Measurements from ENCODE around the gene BMS1. TPM values are rescaled to one million over a fixed set of nuclear protein-coding genes. Genes with fewer than 3 reads are reported as not detected.
A peak's percentile ranks its signal among the peaks of the same experiment; 100 is the strongest.

BMS1 gene
- total and polyA plus RNA-seq, 2 of the 13 experiments (the other 11 are each of a cell fraction or from before 2014, with no cell fraction given), result 3.9 to 25.2 TPM

- H3K9ac ChIP-seq (ENCODE audit: insufficient read depth, low read depth, low read length), result no peak overlapping the region
- H3K36me3 ChIP-seq (replicated peaks in 1 of 2; ENCODE audit: control insufficient read depth in 1 of 2, insufficient read depth in 2 of 2, low read length in 2 of 2), result no peaks in the 10 kb centered on the region
- H3K27me3 ChIP-seq (ENCODE audit: control insufficient read depth in 1 of 2, insufficient read depth in 2 of 2, low read length in 2 of 2), result peaks cover 7 to 19% of the 10 kb centered on the region in 2 experiments; a peak in 3 of 5 replicates
- FAIRE-seq (no peak), ATAC-seq (no peak; the same call in 2 of the 3 replicates), DNase-seq (ENCODE audit: low spot score) (no peak)
- no peaks in the 10 kb centered on the region for H3K79me2 ChIP-seq (ENCODE audit: insufficient read depth, low read length)
- H3K4me1 ChIP-seq (ENCODE audit: insufficient read depth, low read length), result no peaks in the 10 kb centered on the region
- CTCF ChIA-PET (ENCODE audit: low intra/inter-chr PET ratio, low total read pairs), result no interaction called here
- POLR2A ChIA-PET, result no interaction called here
- intact Hi-C loops (cut with micrococcal nuclease; ENCODE audit: unreplicated experiment) (no loop called here), in situ Hi-C loops (cut with HindIII; ENCODE audit: extremely low pct_ligation_motif_present, low pct_unique_long_range_greater_than_20kb) (no loop called here)
- no CpG with 5 or more reads among the region's 4 CpGs for WGBS (ENCODE audit: low lambda C conversion rate)
- peaks cover 6% of the 10 kb centered on the region; the same call in 1 of the 2 replicates for H3K9me3 ChIP-seq (ENCODE audit: low read length)
- no peak overlapping the region for H3K4me2 ChIP-seq (ENCODE audit: low read depth, low read length)
- H2AFZ ChIP-seq (ENCODE audit: low read length), result no peak overlapping the region
- H3K4me3 ChIP-seq (replicated peaks in 1 of 3; ENCODE audit: insufficient read depth in 1 of 3, low read depth in 2 of 3, low read length in 3 of 3), result no peak overlapping the region
- BruUV-seq (replicated peaks), result no TSS peak
- H3K27ac ChIP-seq (ENCODE audit: extremely low read length, insufficient read depth, low read length), result no peak overlapping the region
- H4K20me1 ChIP-seq (ENCODE audit: insufficient read depth, low read length), result 0 out of 2 replicates have a peak, but pooled peaks cover 3% of the 10 kb centered on the region
- TF ChIP-seq ZNF546 (CRISPR knock-in tag; conservative IDR thresholded peaks at IDR 0.05) (no peak), ARID3A (IDR thresholded peaks at IDR 0.05; ENCODE audit: low read depth, low read length) (no peak), ELF1 (CRISPR knock-in tag; IDR thresholded peaks at IDR 0.05) (no peak), ZNF263 (CRISPR knock-in tag; IDR thresholded peaks at IDR 0.05) (0 out of 2 replicates have a peak, but pooled peaks have one; percentile 45), MYPOP (CRISPR knock-in tag; IDR thresholded peaks at IDR 0.05) (no peak), ZNF747 (CRISPR knock-in tag; IDR thresholded peaks at IDR 0.05; ENCODE audit: borderline replicate concordance) (no peak)
Observed at GRCh38 chr10:42877496-42878030, 95.0 kb downstream of the BMS1 start.
